Measurements from ENCODE around the gene CBFB.
A peak's percentile ranks its signal among the peaks of the same experiment; 100 is the strongest.

CBFB gene

GRCh38 chr16:67144943-67145342 is 116.0 kb downstream of the CBFB start:
- DNase-seq = no peak

DNA sequence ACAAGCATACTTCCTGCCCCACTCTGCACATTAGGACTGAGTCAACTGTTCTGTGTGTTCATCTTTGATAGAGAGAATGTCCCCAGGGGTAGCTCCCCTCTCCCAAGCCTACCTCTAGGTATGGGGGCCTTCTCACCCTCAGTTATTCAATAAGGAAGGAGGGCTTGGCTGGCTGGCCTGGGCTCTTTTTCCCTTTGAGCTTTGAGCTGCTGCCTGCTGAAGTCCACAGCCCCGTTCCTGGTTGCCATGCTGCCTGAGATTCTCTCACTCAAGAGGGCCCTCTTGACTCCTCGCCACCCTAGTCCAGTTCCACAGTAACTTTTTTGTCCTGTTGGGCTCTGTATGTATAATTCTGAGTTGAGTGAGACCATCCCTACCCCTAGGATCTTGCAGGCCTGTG is 116.8 kb downstream of the CBFB start:
- no peak for DNase-seq

- DNase-seq = no peak
These were observed 117.8 kb downstream of the CBFB start for GRCh38 chr16:67146523-67147357.

DNA sequence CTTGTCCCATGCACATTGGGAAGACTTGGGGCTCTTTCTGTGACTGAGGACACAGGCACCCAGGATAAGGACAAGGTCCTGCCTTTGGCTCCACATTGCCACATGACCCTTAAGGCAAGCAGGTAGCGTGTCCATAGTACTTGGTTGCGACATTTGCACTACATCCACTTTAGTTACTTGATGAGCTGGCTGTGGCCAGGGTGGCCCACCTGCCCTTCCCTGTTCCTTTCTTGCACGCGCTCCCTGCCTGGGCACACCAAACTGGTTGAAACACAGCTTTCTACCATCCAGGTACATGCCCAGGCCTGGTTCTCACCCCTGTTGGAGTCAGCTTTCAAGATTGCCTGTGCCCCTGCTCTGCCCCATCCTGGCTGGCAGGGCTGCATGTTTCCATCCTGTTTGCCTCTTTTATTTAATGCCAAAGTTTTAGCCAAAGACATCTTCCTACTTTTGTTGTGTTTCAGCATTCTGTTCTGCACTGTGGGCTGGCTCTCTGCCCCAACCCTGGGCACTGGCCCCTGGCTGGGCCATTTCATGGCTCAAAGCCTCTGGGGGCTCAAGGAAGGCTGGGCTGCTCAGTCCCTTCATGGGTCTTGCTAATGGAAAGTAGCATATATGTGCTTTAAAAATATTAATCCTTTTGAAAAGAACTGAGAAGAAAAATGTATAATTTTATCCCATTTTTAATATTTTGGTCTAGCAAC is 118.6 kb downstream of the CBFB start:
- DNase-seq = no peak

- DNase-seq = no peak
These were observed 119.3 kb downstream of the CBFB start for GRCh38 chr16:67148221-67148620.

DNA sequence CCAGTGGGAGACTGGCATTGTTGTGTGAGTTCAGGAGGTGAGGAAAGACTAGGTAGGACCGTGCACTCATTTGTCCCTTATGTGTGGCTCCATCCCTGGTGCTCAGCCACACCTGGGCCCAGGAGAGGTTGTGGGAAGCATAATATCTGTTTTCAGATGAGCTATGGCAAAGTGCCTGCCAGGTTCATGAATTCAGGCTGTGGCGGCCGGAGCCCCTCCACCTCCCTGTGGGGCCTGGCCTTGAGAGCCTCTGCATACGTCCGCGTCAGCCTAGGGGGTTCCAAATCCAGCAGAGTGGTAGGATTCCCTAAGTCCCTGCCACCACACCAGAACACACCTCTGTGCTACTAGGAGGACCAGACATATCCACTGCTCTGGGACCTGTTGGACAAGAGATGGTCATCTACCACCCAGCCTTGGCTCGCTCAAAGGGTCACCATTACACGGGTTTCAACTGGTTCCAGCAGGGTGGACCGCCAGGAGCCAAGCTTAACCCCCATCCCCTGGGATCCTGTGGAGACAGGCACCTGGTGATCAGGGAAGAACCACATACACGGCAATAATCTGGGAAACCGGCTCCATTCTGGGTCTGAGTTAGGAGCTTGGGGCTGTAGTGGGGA is 119.8 kb downstream of the CBFB start:
- DNase-seq = no peak

GRCh38 chr16:67149276-67150046 is 120.5 kb downstream of the CBFB start:
- no peak for DNase-seq

DNA sequence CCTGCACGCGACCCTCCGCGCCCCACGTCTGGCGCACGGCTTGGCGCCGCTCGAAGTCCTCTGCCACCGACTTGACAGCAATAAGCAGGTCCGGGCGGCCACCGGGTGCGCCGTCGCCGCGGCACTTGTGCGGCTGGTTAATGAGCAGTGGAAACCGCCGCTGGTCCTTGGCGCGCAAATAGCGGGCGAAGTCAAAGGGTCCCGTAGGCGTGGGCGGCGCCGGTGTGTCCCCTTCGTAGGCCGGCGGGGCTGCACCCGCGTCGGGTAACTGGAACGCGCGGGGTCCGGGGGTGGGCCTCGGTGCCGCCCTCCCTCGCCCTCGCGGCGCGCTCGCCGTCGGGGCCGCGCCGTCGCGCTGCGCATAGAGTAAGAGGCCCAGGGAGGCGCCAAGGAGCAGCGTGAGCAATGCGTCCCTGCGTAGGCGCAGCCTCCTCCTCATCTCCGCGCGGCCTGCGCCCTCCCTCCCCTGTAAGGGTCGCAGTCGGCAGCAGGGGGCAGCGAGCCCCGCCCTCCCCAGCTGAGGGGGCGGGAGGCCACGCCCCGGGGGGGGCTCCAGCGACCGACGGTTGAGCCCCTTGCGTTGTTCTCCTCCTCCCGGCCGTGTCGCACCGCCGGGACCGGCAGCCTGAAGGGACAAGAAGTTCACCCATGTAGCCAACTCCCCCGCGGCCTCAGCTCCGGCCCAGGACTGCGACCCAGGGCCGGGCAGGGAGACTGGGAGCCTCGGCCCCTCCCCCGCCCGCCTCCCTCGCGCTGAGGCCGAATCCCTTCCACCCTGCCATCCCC is 121.3 kb downstream of the CBFB start:
- DNase-seq = peak; percentile 69

Measured in stimulated activated CD8-positive, alpha-beta memory T cell treated with anti-CD3 and anti-CD28 coated beads, Interleukin-4, amount 100 ng/mL, for 48 hours (primary cell).